Activated T-cell treated with anti-CD3 and anti-CD28 coated beads, Interleukin-2, amount 50 U/mL, for 4 hours (primary cell): ENCODE data around the gene AMBP. TPM values are rescaled to one million over a fixed set of nuclear protein-coding genes. Genes with fewer than 3 reads are reported as not detected.

Experiments
- ATAC-seq, 2 donors: fragments of 200-7000 bp; cut with Tn5 transposase; one replicate each; pipeline ENCODE4 v1.10.0; 2021
- DNase-seq: peaks from one replicate; pipeline ENCODE4 v3.0.0-alpha.2; 2020
- H3K27me3 Mint-ChIP-seq: one replicate; pipeline ENCODE4 v1.8.0; 2021; ENCODE audit warnings: low read depth, mixed read lengths
- H3K36me3 Mint-ChIP-seq: one replicate; pipeline ENCODE4 v1.8.0; 2022; ENCODE audit warnings: mixed read lengths; ENCODE audit not compliant: insufficient read depth
- H3K4me1 Mint-ChIP-seq: one replicate; pipeline ENCODE4 v1.8.0; 2021; ENCODE audit warnings: low read depth, mixed read lengths
- H3K4me3 Mint-ChIP-seq: one replicate; pipeline ENCODE4 v1.8.0; 2021; ENCODE audit warnings: mild to moderate bottlenecking, moderate library complexity, mixed read lengths
- H3K9me3 Mint-ChIP-seq: one replicate; pipeline ENCODE4 v1.8.0; 2021; ENCODE audit warnings: mixed read lengths
- total RNA-seq, 3 donors: library from RNA; stranded (reverse); gene quantifications; one replicate each; pipeline ENCODE4 v1.2.1, GENCODE V29; 2021

Gene AMBP
- total RNA-seq, 3 donors from 2014 or later, result 1.1 to 1.7 (median 1.5) TPM

GRCh38 chr9:114033397-114034103, 44.5 kb downstream of the AMBP start:
- H3K4me1 Mint-ChIP-seq, result no peaks in the 10 kb centered on the region
- H3K36me3 Mint-ChIP-seq, result no peaks in the 10 kb centered on the region
- H3K9me3 Mint-ChIP-seq, result no peaks in the 10 kb centered on the region
- ATAC-seq, result no peak
- DNase-seq, result no peak
- H3K4me3 Mint-ChIP-seq, result no peak overlapping the region
- H3K27me3 Mint-ChIP-seq, result no peaks in the 10 kb centered on the region

DNA sequence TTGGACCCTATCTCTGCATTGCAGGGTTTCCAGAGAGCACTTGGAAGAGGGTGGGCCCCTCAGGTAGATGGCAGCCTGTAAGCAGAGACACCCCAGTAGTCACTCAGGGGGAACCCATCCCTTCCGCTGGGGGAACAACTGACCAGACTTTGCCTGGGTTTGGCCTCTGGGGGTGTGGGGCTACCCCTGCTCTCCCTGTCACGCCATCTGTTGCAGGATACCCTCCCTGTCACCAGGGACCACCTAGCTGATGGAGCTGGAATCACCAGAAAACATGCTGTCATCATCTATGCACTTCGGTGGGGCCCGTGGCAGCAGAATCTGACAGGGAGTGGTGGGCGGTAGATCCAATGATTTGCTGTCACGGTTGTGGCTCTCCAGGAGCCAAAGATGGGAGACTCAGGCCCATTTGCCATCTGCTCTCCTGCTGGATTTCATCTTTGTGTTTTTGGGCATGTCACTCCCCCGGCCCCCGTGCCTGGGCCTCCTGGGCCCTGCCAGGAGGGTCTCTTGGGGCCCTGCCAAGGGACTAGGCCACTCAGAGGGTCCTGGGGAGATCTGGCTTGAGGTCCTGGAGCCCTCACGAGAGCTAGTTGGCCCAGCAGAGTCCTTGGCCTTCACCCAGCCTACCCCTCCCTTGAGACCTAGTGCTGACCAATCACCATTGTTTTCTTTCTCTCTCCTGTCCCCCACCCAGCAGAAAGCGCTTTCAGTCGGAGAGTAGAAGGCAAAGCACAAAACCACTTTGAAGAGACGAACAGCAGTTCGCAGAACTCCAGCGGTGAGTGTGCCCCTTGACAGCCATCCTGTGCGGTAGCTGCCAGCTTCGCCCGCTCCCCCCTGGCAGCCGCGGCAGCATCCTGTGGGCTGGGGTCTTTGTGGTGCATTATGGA, 45.9 kb downstream of the AMBP start:
- Mint-ChIP-seq H3K4me1 (no peaks in the 10 kb centered on the region), H3K36me3 (no peaks in the 10 kb centered on the region), H3K9me3 (no peaks in the 10 kb centered on the region), H3K27me3 (no peaks in the 10 kb centered on the region), H3K4me3 (no peak overlapping the region)
- DNase-seq (no peak), ATAC-seq (no peak)

- H3K27me3 Mint-ChIP-seq, result no peaks in the 10 kb centered on the region
- DNase-seq (no peak), ATAC-seq (no peak)
- no peaks in the 10 kb centered on the region for H3K36me3 Mint-ChIP-seq
- no peaks in the 10 kb centered on the region for H3K9me3 Mint-ChIP-seq
- no peaks in the 10 kb centered on the region for H3K4me1 Mint-ChIP-seq
- H3K4me3 Mint-ChIP-seq, result no peak overlapping the region
Measured at GRCh38 chr9:114031037-114031630, 47.0 kb downstream of the AMBP start.

DNA sequence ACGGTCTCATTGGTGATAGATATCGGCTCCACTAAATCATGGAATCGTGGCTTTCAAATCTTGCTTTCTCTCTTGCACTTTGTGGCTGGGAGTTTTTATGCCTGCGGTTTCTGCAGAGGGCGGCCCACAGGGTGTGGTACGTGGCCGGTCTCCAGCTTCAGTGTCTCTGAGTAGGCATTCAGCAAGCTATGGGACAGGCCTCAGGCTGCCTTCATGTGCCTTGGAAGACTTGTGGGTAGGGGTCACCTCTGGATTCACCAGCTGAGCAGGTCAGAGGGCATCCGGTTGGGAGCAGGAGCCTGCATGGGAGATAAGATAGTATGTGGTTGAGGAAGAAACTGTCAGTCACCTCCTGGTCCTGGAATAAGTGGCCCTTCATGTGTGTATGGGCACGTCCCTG, 47.7 kb downstream of the AMBP start:
- H3K4me1 Mint-ChIP-seq, result no peaks in the 10 kb centered on the region
- DNase-seq (no peak), ATAC-seq (no peak)
- H3K9me3 Mint-ChIP-seq, result no peaks in the 10 kb centered on the region
- no peak overlapping the region for H3K4me3 Mint-ChIP-seq
- H3K27me3 Mint-ChIP-seq, result no peaks in the 10 kb centered on the region
- H3K36me3 Mint-ChIP-seq, result no peaks in the 10 kb centered on the region

GRCh38 chr9:114029311-114030170, 48.6 kb downstream of the AMBP start:
- peaks cover 4% of the 10 kb centered on the region for H3K36me3 Mint-ChIP-seq
- no peak for DNase-seq
- peaks cover 2% of the 10 kb centered on the region for H3K27me3 Mint-ChIP-seq
- H3K4me3 Mint-ChIP-seq, result no peak overlapping the region
- H3K4me1 Mint-ChIP-seq, result no peaks in the 10 kb centered on the region
- H3K9me3 Mint-ChIP-seq, result peaks cover 7% of the 10 kb centered on the region
- no peak for ATAC-seq

DNA sequence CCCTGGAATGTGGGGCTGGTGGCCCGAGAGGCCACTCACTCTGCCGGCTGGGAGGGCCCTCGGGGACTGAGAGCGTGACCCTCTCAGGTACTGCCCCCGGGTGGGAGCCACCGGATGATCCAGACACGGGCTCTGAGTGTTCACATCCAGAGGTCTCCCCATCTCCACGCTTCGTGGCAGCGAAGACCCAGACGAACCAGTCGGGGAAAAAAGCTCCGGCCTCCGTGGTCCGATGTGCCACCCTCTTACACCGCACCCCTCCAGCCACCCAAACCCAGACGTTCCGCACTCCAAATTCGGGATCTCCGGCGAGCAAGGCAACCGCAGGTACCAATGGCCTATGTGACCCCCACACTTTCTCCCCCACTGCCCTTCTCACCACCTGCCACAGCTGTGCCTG, 49.5 kb downstream of the AMBP start:
- no peaks in the 10 kb centered on the region for H3K4me1 Mint-ChIP-seq
- H3K4me3 Mint-ChIP-seq, result no peak overlapping the region
- DNase-seq, result no peak

DNA sequence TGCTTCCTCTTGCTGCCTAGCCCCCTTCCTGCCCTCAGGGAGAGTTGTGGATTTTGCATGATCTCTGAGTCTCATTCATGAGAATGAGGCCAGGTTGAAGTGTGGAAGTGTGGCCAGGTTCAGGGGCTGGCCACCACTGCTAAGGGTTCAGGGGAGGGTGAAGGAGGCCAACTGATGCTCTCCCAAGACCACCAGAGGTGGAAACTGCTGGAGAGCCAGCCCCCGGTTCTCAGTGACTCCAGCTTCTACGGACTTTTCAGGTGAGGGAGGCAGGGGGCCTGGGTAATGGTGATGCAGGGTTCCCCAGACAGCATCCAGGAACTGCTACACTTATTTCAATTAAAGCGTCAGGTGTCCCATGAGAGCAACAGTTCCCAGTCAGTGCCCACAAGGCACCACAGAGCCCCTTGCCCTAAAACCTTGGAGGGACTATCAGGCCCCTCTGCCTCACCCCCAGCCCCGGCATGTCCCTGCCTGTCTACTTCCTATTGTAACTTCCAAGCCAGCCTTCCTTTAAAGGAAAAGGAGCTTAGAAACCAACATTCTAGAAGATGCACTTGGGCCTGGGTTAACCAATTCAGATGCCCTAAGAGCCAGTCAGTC, 50.1 kb downstream of the AMBP start:
- peaks cover 2% of the 10 kb centered on the region for H3K27me3 Mint-ChIP-seq
- H3K9me3 Mint-ChIP-seq, result peaks cover 22% of the 10 kb centered on the region
- DNase-seq (no peak), ATAC-seq (no peak)
- H3K36me3 Mint-ChIP-seq, result peaks cover 10% of the 10 kb centered on the region
- no peaks in the 10 kb centered on the region for H3K4me1 Mint-ChIP-seq
- no peak overlapping the region for H3K4me3 Mint-ChIP-seq

More for the DNA sequence above, 49.5 kb downstream of the AMBP start:
- no peak for ATAC-seq
- H3K9me3 Mint-ChIP-seq, result peaks cover 15% of the 10 kb centered on the region
- H3K27me3 Mint-ChIP-seq, result peaks cover 2% of the 10 kb centered on the region
- H3K36me3 Mint-ChIP-seq, result peaks cover 10% of the 10 kb centered on the region

DNA sequence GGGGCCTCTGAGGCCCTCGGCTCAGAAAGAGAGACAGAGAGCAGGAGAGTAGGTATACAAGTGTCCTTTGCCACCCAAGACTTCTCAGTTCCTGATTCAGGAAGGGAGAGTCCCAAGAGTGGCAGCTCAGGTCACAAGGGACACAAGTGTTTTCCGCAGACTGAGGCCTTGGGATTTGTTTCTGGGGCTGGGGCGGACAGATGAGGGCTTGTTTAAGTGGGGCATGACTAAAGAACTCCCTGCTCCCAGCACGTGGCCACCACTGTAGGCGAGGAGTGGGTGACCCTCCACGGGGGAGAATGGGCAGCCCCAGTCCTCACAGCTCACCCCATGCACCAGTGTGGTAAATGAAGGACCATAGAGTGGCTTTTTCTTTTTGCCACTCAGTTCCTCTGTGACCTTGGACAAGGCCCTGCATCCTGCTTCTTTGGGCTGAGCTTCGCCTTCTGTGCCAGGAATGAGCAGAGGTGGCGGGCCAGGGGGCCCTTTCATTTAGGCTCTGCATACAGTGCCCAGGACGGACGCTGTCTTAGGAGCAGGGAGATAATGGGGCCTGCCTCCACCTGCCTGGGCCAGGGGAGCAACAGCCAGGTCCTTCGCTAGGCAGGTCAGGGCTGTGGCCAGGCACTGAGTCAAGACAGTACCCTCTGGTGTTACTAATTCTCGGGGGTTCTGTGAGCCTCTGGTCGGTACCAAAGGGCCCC, 50.8 kb downstream of the AMBP start:
- no peak for ATAC-seq
- Mint-ChIP-seq H3K9me3 (peaks cover 27% of the 10 kb centered on the region), H3K4me1 (no peaks in the 10 kb centered on the region), H3K27me3 (peaks cover 2% of the 10 kb centered on the region), H3K36me3 (peaks cover 15% of the 10 kb centered on the region), H3K4me3 (no peak overlapping the region)
- DNase-seq, result no peak

GRCh38 chr9:114026335-114026734, 51.8 kb downstream of the AMBP start:
- DNase-seq (no peak), ATAC-seq (no peak)
- Mint-ChIP-seq H3K36me3 (peaks cover 15% of the 10 kb centered on the region), H3K4me1 (no peaks in the 10 kb centered on the region), H3K4me3 (no peak overlapping the region), H3K27me3 (peaks cover 2% of the 10 kb centered on the region), H3K9me3 (peaks cover 30% of the 10 kb centered on the region)

DNA sequence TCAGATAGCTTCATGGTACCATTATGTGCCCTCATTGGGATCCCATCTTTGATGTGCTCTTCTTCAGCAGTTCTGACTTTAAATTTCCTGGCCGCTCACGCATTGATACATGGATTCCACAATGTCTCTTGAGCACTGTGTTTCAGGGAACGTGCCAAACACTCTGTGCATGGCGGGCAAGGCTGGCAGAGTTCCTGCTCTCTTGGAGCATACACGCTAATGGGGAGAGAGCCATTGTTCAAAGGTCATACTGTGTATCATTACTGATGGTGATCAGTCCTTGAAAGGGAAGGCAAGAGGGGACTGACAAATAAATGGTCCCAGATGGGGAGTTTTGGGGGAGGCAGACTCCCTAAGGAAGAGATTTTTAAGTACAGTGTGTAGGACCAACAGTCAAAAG, 52.3 kb downstream of the AMBP start:
- peaks cover 30% of the 10 kb centered on the region for H3K9me3 Mint-ChIP-seq
- H3K27me3 Mint-ChIP-seq, result peaks cover 2% of the 10 kb centered on the region
- no peak overlapping the region for H3K4me3 Mint-ChIP-seq
- peaks cover 15% of the 10 kb centered on the region for H3K36me3 Mint-ChIP-seq
- no peak for ATAC-seq
- no peaks in the 10 kb centered on the region for H3K4me1 Mint-ChIP-seq
- no peak for DNase-seq

GRCh38 chr9:114025196-114025753, 52.8 kb downstream of the AMBP start:
- H3K9me3 Mint-ChIP-seq, result peaks cover 30% of the 10 kb centered on the region

DNA sequence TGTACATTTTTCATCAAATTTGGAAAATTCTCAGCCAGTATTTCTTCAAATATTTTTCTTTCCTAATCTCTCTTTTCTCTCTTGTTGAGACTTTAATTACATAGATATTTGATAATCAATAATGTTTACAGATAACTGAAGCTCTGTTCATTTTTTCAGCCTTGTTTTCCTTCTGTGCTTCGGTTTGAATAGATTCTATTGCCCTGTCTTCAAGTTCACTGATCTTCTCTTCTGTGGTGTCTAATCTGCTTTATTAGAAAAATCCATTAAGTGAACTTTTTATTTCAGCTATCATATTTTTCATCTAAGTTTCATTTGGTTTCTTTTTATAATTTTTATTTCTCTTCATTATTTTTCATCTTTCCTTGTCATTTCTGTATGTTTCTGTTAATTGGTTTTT, 54.1 kb downstream of the AMBP start:
- Mint-ChIP-seq H3K36me3 (peaks cover 15% of the 10 kb centered on the region), H3K4me3 (no peak overlapping the region), H3K27me3 (peaks cover 2% of the 10 kb centered on the region), H3K9me3 (peaks cover 30% of the 10 kb centered on the region), H3K4me1 (no peaks in the 10 kb centered on the region)
- ATAC-seq, result no peak
- DNase-seq, result no peak

More at GRCh38 chr9:114025196-114025753, 52.8 kb downstream of the AMBP start:
- H3K4me1 Mint-ChIP-seq, result no peaks in the 10 kb centered on the region
- no peak overlapping the region for H3K4me3 Mint-ChIP-seq
- DNase-seq (no peak), ATAC-seq (no peak)
- peaks cover 2% of the 10 kb centered on the region for H3K27me3 Mint-ChIP-seq
- H3K36me3 Mint-ChIP-seq, result peaks cover 15% of the 10 kb centered on the region

- Mint-ChIP-seq H3K36me3 (peaks cover 15% of the 10 kb centered on the region), H3K4me3 (no peak overlapping the region), H3K9me3 (peaks cover 30% of the 10 kb centered on the region), H3K4me1 (no peaks in the 10 kb centered on the region), H3K27me3 (peaks cover 2% of the 10 kb centered on the region)
- DNase-seq, result no peak
- no peak for ATAC-seq
Measured at GRCh38 chr9:114021578-114021977, 56.5 kb downstream of the AMBP start.
